Islet of Langerhans (tissue), 1 donor: ENCODE results near the gene NKX1-1.
"Not testable (repeated sequence)": the region's sequence is repeated elsewhere in the genome, so short reads cannot be mapped to it uniquely, and the experiment has no call there.

Experiments
- FAIRE-seq: peaks from one replicate; lab custom pipeline; 2011; peaks lifted over from hg19 to GRCh38; lab: Jason Lieb, UNC

The NKX1-1 gene

GRCh38 chr4:1404573-1405253 lies 1.5 kb downstream of the NKX1-1 start:
- FAIRE-seq = no peak

GRCh38 chr4:1403591-1404572 lies 2.4 kb downstream of the NKX1-1 start:
- FAIRE-seq = no peak

- FAIRE-seq = no peak
Measured at GRCh38 chr4:1403177-1403583, 3.1 kb downstream of the NKX1-1 start.

GRCh38 chr4:1402516-1403091 lies 3.6 kb downstream of the NKX1-1 start:
- FAIRE-seq = no peak

- FAIRE-seq = no peak
Measured at GRCh38 chr4:1402021-1402515, 4.2 kb downstream of the NKX1-1 start.

GRCh38 chr4:1401409-1402020 lies 4.7 kb downstream of the NKX1-1 start:
- FAIRE-seq = no peak

DNA sequence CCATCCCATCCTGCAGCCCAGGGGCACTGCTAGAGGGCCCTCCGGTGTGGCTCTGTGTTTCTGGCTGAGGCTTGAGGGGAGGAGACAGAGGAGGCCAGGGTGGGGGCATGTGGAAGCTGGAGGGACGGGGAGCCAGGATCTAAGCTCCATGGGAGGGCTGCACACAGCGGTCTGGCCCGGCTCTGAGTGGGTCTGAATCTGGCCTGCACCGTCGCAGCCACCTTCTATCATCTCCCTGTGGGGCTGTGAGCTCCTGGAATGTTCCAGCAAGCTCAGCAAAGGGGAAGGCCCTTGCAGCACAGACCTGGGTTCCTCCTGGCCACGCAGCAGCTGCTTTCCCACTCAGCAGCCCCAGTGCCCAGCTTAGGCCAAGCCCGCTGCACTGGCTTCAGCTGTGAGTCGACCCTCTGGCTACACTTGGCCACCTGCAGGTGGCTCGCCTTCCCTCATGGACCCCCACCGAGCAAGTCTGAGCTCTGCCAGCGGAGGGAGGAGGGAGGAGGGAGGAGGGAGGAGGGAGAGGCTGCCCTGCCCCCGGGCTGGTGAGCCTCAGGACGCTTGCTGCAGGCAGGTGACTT lies 5.3 kb downstream of the NKX1-1 start:
- FAIRE-seq = no peak

GRCh38 chr4:1400191-1400805 lies 5.9 kb downstream of the NKX1-1 start:
- no peak for FAIRE-seq

DNA sequence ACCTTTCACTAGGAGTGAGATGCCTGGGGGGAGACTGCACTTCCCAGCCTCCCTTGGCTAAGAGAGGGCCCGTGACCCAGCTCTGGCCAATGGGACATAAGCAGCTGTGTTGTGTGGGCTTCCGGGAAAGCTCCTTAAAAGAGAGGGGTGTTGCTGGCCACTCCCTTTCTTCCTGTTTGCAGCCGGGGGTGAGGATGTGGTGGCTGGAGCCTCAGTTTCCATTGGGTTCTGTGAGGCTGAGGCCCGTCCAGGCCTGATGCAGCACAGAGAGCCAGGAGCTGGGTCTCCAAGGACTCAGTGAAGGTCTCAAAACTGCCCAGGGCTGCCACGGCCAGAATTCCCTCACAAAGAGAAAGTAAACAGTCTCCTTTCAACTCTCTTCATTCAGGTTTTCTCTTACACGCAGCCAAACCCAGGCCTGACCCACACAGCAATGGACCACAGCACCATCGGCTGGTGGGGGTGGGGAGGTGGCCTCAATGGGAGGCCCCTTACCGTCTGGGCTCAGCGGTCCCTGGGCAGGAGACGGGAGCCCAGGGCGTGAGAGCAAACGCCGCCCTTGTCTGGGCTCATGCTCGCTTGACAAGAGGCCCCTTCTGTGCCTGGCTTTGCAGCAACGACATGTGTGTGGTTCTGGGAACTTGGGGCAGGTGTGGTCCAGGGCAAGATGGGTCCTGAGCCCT lies 6.6 kb downstream of the NKX1-1 start:
- no peak for FAIRE-seq

DNA sequence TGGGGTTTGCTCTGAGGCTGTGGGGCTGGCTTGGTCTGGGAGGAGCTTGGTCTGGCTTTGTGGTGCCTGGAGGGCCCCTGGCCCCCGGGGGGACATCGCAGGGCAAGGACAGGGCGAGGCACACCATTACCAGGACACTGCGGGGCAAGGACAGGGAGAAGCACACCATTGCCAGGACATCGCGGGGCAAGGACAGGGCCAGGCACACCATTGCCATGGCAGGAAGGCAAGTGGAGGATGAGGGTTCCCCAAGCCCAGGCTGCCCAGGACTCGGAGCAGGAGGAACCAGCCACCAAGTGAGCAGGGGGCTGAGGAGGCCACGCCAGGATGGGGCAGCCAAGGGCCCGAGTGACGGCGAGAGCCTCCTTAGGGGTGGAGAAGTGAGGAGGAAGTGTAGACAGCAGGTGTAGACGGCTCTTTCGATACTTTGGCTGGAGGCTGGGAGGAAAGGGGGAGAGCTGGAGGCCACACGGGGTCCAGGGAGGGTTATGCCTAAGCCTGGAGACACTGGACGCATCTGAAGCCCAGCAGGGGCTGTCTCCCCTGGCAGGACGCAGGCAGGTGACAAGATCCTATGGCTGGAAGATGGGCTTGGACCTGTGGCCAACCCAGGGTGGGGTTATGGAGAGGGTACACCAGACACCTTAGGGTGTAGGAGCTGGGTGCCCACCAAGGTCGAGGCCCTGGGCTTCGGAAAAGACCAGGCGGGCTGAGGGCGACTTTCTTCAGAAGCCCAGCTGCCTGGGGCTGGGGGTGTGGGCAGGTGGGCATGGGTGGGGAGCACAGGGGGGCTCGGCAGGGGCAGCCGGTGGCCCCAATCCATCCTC lies 7.3 kb downstream of the NKX1-1 start:
- no peak for FAIRE-seq

- FAIRE-seq = no peak
Measured at GRCh38 chr4:1396806-1397455, 9.3 kb downstream of the NKX1-1 start.

DNA sequence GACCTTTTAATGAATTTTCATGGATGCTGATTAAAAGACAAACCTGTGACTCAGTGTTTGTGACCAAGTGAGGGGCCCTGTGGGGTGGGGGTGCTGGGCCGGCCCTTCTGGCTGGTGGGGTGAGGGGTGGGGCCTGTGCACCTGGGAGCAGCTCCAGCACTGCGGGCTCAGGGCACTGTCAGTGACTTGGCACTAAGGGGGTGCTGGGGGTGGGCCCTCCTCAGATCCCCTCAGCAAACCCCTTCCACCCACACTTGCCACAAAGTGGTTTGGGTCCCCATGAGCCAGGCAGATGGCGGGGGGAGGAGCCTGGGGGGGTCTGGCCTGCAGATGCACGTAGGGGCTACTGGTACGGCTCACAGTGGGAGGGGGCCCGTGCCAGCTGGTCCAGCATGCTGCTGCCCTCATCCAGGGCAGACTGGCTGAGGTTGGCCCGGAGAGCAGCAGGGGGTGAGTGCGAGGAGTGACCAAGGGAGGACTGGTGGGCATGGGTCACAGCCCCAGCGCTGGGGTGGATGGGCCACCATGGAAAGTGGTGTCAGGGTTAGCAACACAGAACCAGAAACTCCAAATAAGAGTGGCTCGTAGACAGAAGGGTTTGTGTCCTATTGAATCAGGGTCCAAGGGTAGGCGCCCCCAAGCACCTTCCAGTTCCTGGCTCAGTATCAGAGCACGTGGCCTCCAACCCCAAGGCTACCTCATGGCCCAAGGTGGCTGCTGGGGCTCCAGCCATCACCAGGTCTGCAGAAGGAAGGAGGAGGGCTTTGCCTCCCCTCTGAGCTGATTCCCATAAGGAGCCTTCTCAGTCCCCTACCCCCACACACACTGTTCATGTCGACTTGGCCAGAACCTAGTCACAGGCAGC lies 10.1 kb downstream of the NKX1-1 start:
- no peak for FAIRE-seq

- not testable (repeated sequence) for FAIRE-seq
Measured at GRCh38 chr4:1395389-1395820, 10.8 kb downstream of the NKX1-1 start.

DNA sequence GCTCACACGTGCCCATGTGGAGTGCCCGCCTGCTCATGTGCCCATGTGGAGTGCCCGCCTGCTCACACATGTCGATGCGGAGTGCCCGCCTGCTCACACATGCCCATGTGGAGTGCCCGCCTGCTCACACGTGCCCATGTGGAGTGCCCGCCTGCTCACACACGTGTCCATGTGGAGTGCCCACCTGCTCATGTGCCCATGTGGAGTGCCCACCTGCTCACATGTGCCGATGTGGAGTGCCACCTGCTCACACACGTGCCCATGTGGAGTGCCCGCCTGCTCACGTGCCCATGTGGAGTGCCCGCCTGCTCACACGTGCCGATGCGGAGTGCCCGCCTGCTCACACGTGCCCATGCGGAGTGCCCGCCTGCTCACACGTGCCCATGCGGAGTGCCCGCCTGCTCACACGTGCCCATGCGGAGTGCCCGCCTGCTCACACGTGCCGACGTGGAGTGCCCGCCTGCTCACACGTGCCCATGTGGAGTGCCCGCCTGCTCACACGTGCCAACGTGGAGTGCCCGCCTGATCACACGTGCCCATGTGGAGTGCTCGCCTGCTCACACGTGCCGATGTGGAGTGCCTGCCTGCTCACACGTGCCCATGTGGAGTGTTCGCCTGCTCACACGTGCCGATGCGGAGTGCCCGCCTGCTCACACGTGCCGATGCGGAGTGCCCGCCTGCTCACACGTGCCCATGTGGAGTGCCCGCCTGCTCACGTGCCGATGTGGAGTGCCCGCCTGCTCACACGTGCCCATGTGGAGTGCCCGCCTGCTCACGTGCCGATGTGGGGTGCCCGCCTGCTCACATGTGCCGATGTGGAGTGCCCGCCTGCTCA lies 11.5 kb downstream of the NKX1-1 start:
- FAIRE-seq = not testable (repeated sequence)

- FAIRE-seq = no peak
Measured at GRCh38 chr4:1393866-1394265, 12.4 kb downstream of the NKX1-1 start.

DNA sequence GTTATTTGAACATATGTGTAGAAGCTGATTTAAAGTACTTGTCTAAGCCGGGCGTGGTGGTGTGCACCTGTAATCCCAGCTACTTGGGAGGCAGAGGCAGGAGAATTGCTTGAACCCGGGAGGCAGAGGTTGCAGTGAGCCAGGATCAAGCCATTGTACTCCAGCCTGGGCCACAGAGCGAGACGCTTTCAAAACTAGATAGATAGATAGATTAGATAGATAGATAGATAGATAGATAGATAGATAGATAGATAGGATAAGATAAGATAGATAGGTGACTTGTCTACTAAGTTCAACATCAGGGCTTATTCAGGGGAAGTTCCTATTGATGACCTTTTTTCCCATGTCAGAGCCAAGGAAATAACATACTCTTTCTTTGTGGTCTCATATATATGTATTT lies 12.9 kb downstream of the NKX1-1 start:
- not testable (repeated sequence) for FAIRE-seq
